T follicular helper cell (primary cell): Measurements from ENCODE around the gene TYW3.
A peak's percentile ranks its signal among the peaks of the same experiment; 100 is the strongest.
"Not testable (repeated sequence)": the region's sequence is repeated elsewhere in the genome, so short reads cannot be mapped to it uniquely, and the experiment has no call there.

Source experiments
- DNase-seq: peaks from one replicate; pipeline ENCODE4 v3.0.0-alpha.2; 2020; ENCODE audit warnings: low read depth

Gene TYW3

GRCh38 chr1:74731399-74732052 lies 1.4 kb upstream of the TYW3 start:
- DNase-seq = no peak

GRCh38 chr1:74732071-74732946 lies 643 bp upstream of the TYW3 start:
- not testable (repeated sequence) for DNase-seq

GRCh38 chr1:74733604-74734484 lies 892 bp downstream of the TYW3 start:
- peak; percentile 12 for DNase-seq

GRCh38 chr1:74737333-74737732 lies 4.4 kb downstream of the TYW3 start:
- DNase-seq = no peak

- not testable (repeated sequence) for DNase-seq
Measured at GRCh38 chr1:74740307-74740980, 7.5 kb downstream of the TYW3 start.

GRCh38 chr1:74745247-74745646 lies 12.3 kb downstream of the TYW3 start:
- not testable (repeated sequence) for DNase-seq

GRCh38 chr1:74748960-74749359 lies 16.0 kb downstream of the TYW3 start:
- DNase-seq = no peak

- no peak for DNase-seq
Measured at GRCh38 chr1:74753104-74753503, 20.2 kb downstream of the TYW3 start.

GRCh38 chr1:74755475-74755874 lies 22.5 kb downstream of the TYW3 start:
- no peak for DNase-seq

GRCh38 chr1:74756650-74757049 lies 23.7 kb downstream of the TYW3 start:
- not testable (repeated sequence) for DNase-seq

GRCh38 chr1:74763807-74764206 lies 30.9 kb downstream of the TYW3 start:
- DNase-seq = no peak

GRCh38 chr1:74766579-74766978 lies 33.6 kb downstream of the TYW3 start:
- no peak for DNase-seq

GRCh38 chr1:74767490-74767889 lies 34.5 kb downstream of the TYW3 start:
- DNase-seq = no peak

- DNase-seq = no peak
Measured at GRCh38 chr1:74771913-74772515, 39.1 kb downstream of the TYW3 start.

- DNase-seq = no peak
Measured at GRCh38 chr1:74772945-74773344, 40.0 kb downstream of the TYW3 start.

- no peak for DNase-seq
Measured at GRCh38 chr1:74773582-74773981, 40.6 kb downstream of the TYW3 start.

GRCh38 chr1:74775735-74776134 lies 42.8 kb downstream of the TYW3 start:
- DNase-seq = no peak

GRCh38 chr1:74777525-74777924 lies 44.6 kb downstream of the TYW3 start:
- DNase-seq = no peak

GRCh38 chr1:74779750-74780149 lies 46.8 kb downstream of the TYW3 start:
- no peak for DNase-seq

GRCh38 chr1:74780594-74780993 lies 47.6 kb downstream of the TYW3 start:
- DNase-seq = no peak

- DNase-seq = no peak
Measured at GRCh38 chr1:74785944-74786343, 53.0 kb downstream of the TYW3 start.
